HUES6 (cell line): ENCODE results near the gene KRTAP10-7.
"Not testable (repeated sequence)": the region's sequence is repeated elsewhere in the genome, so short reads cannot be mapped to it uniquely, and the experiment has no call there.

Source experiments
- H3K27ac ChIP-seq: 2 replicates; pipeline ENCODE4 v1.7.0; 2013; ENCODE audit warnings: low read depth, mild to moderate bottlenecking, low read length, inconsistent platforms
- H3K27me3 ChIP-seq: 2 replicates; pipeline ENCODE4 v1.6.1; 2013; ENCODE audit warnings: low read length; ENCODE audit not compliant: control insufficient read depth, insufficient read depth
- H3K36me3 ChIP-seq: 2 replicates; pipeline ENCODE4 v1.6.1; 2013; ENCODE audit warnings: low read length; ENCODE audit not compliant: control insufficient read depth, insufficient read depth
- H3K4me1 ChIP-seq: 2 replicates; pipeline ENCODE4 v1.6.1; 2013; ENCODE audit warnings: low read length; ENCODE audit not compliant: control insufficient read depth, insufficient read depth
- H3K4me3 ChIP-seq: 2 replicates; pipeline ENCODE4 v1.5.1; 2013; ENCODE audit warnings: low read depth, low read length
- H3K9ac ChIP-seq: one replicate; pipeline ENCODE4 v1.6.1; 2013; ENCODE audit warnings: mild to moderate bottlenecking, low read length
- H3K9me3 ChIP-seq: 2 replicates; pipeline ENCODE4 v1.6.1; 2013; ENCODE audit warnings: low read depth, low read length; ENCODE audit not compliant: control insufficient read depth, insufficient read depth

KRTAP10-7 gene

GRCh38 chr21:44626262-44626661, 25.9 kb downstream of the KRTAP10-7 start:
- Histone ChIP-seq H3K36me3 (no peaks in the 10 kb centered on the region), H3K4me1 (no peaks in the 10 kb centered on the region), H3K9ac (no peak overlapping the region), H3K4me3 (no peak overlapping the region), H3K27me3 (no peaks in the 10 kb centered on the region), H3K27ac (no peak overlapping the region), H3K9me3 (peaks cover 45% of the 10 kb centered on the region)

GRCh38 chr21:44626673-44627143, 26.3 kb downstream of the KRTAP10-7 start, which contains the start of gene KRTAP10-9:
KRTAP10-9 (plus strand) TSS chr21:44627093; CDS start chr21:44627172, 79 bp downstream.
- Histone ChIP-seq H3K4me3 (no peak within 1 kb of the TSS), H3K36me3 (no peaks in the 10 kb centered on the region), H3K4me1 (no peaks in the 10 kb centered on the region), H3K9ac (no peak within 1 kb of the TSS), H3K27ac (no peak within 1 kb of the TSS), H3K9me3 (peaks cover 45% of the 10 kb centered on the region), H3K27me3 (no peaks in the 10 kb centered on the region)

GRCh38 chr21:44627181-44627822, 26.9 kb downstream of the KRTAP10-7 start:
- H3K27me3 ChIP-seq, H3K9ac ChIP-seq, H3K4me3 ChIP-seq, H3K27ac ChIP-seq, H3K4me1 ChIP-seq, H3K36me3 ChIP-seq: not testable (repeated sequence)
- H3K9me3 ChIP-seq = peaks cover 45% of the 10 kb centered on the region

- not testable (repeated sequence) for H3K36me3 ChIP-seq, H3K4me3 ChIP-seq, H3K27ac ChIP-seq, H3K27me3 ChIP-seq, H3K9ac ChIP-seq, H3K4me1 ChIP-seq
- H3K9me3 ChIP-seq = peaks cover 44% of the 10 kb centered on the region
These were observed 27.4 kb downstream of the KRTAP10-7 start for GRCh38 chr21:44627831-44628233.

GRCh38 chr21:44628707-44629391, 28.5 kb downstream of the KRTAP10-7 start:
- no peaks in the 10 kb centered on the region for H3K27me3 ChIP-seq
- peaks cover 34% of the 10 kb centered on the region for H3K9me3 ChIP-seq
- H3K4me3 ChIP-seq = no peak overlapping the region
- no peak overlapping the region for H3K9ac ChIP-seq
- H3K36me3 ChIP-seq = no peaks in the 10 kb centered on the region
- no peak overlapping the region for H3K27ac ChIP-seq
- H3K4me1 ChIP-seq = no peaks in the 10 kb centered on the region

GRCh38 chr21:44630440-44630839, 30.0 kb downstream of the KRTAP10-7 start:
- peaks cover 19% of the 10 kb centered on the region; the same call in 1 of the 2 replicates for H3K9me3 ChIP-seq
- H3K9ac ChIP-seq = no peak overlapping the region
- H3K36me3 ChIP-seq = no peaks in the 10 kb centered on the region
- H3K27ac ChIP-seq = no peak overlapping the region
- no peaks in the 10 kb centered on the region for H3K4me1 ChIP-seq
- no peaks in the 10 kb centered on the region for H3K27me3 ChIP-seq
- no peak overlapping the region for H3K4me3 ChIP-seq

- no peak overlapping the region for H3K4me3 ChIP-seq
- H3K9ac ChIP-seq = no peak overlapping the region
- no peak overlapping the region for H3K27ac ChIP-seq
- peaks cover 4% of the 10 kb centered on the region; the same call in 1 of the 2 replicates for H3K4me1 ChIP-seq
- peaks cover 16% of the 10 kb centered on the region; the same call in 1 of the 2 replicates for H3K9me3 ChIP-seq
- H3K36me3 ChIP-seq = no peaks in the 10 kb centered on the region
- no peaks in the 10 kb centered on the region for H3K27me3 ChIP-seq
These were observed 31.7 kb downstream of the KRTAP10-7 start for GRCh38 chr21:44632067-44632466.

- H3K9ac ChIP-seq = no peak overlapping the region
- no peak overlapping the region for H3K4me3 ChIP-seq
- H3K27ac ChIP-seq = no peak overlapping the region
- peaks cover 10% of the 10 kb centered on the region; the same call in 1 of the 2 replicates for H3K4me1 ChIP-seq
- peaks cover 15% of the 10 kb centered on the region for H3K9me3 ChIP-seq
- H3K27me3 ChIP-seq = no peaks in the 10 kb centered on the region
- H3K36me3 ChIP-seq = no peaks in the 10 kb centered on the region
These were observed 36.0 kb downstream of the KRTAP10-7 start for GRCh38 chr21:44636209-44637017.

- H3K36me3 ChIP-seq = no peaks in the 10 kb centered on the region
- no peaks in the 10 kb centered on the region for H3K27me3 ChIP-seq
- H3K9me3 ChIP-seq = peaks cover 11% of the 10 kb centered on the region
- no peak within 1 kb of the TSS for H3K4me3 ChIP-seq
- peaks cover 10% of the 10 kb centered on the region; the same call in 1 of the 2 replicates for H3K4me1 ChIP-seq
- no peak within 1 kb of the TSS for H3K9ac ChIP-seq
- no peak within 1 kb of the TSS for H3K27ac ChIP-seq
These were observed 36.8 kb downstream of the KRTAP10-7 start, which contains the start of gene KRTAP10-10 for GRCh38 chr21:44637018-44637850. KRTAP10-10 (plus strand) TSS chr21:44637356; CDS start chr21:44637418, 62 bp downstream.

GRCh38 chr21:44637851-44638348, 37.5 kb downstream of the KRTAP10-7 start:
- not testable (repeated sequence) for H3K4me3 ChIP-seq, H3K27me3 ChIP-seq, H3K9ac ChIP-seq, H3K36me3 ChIP-seq, H3K9me3 ChIP-seq, H3K4me1 ChIP-seq, H3K27ac ChIP-seq
